HG02938 (cell line): ENCODE data around the gene PIAS4.
A peak's percentile ranks its signal among the peaks of the same experiment; 100 is the strongest.

Experiments used
- ATAC-seq: cut with Tn5 transposase; IDR thresholded peaks from one replicate; pipeline ENCODE4 v1.9.1; 2021; ENCODE audit warnings: mild to moderate bottlenecking, moderate library complexity; ENCODE audit not compliant: unreplicated experiment

Gene PIAS4

GRCh38 chr19:4069331-4069959 lies 61.9 kb downstream of the PIAS4 start:
- no peak for ATAC-seq

- no peak for ATAC-seq
Measured at GRCh38 chr19:4071610-4072009, 64.1 kb downstream of the PIAS4 start.

GRCh38 chr19:4075373-4075772 lies 67.8 kb downstream of the PIAS4 start:
- ATAC-seq = no peak

- no peak for ATAC-seq
Measured at GRCh38 chr19:4077007-4077374, 69.5 kb downstream of the PIAS4 start.

GRCh38 chr19:4077800-4078684 lies 70.5 kb downstream of the PIAS4 start:
- ATAC-seq = no peak

- no peak for ATAC-seq
Measured at GRCh38 chr19:4080473-4080872, 72.9 kb downstream of the PIAS4 start.

GRCh38 chr19:4081441-4082129 lies 74.0 kb downstream of the PIAS4 start:
- no peak for ATAC-seq

GRCh38 chr19:4082172-4082571 lies 74.6 kb downstream of the PIAS4 start:
- no peak for ATAC-seq

GRCh38 chr19:4083677-4084546 lies 76.4 kb downstream of the PIAS4 start:
- no peak for ATAC-seq

- no peak for ATAC-seq
Measured at GRCh38 chr19:4084547-4084877, 77.0 kb downstream of the PIAS4 start.

- no peak for ATAC-seq
Measured at GRCh38 chr19:4086411-4086867, 78.9 kb downstream of the PIAS4 start.

GRCh38 chr19:4087787-4088679 lies 80.5 kb downstream of the PIAS4 start:
- no peak for ATAC-seq

- ATAC-seq = peak; percentile 22
Measured at GRCh38 chr19:4088975-4089374, 81.4 kb downstream of the PIAS4 start.
